Measurements from ENCODE around the gene SERPINA1.

DNA sequence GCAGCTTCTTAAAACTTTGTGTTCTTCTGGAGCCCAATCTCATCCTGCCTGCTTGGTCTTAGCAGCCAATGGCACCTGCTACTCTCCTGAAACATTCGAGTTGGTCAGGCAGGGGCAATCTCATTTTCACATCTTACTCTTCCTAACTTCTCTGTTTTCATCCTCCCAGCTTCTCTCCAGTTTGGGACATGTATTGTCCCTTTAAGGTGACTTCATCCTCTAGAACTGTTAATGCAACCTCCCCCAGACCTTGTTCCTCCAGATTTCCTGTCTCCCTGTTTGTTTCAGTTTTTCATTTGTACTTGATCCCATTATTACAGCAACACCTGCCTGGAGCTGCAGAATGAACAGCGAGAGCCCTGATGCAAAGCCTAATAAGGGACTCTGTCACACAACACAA lies 32.9 kb upstream of the SERPINA1 start:
- TF ChIP-seq CTCF (IDR thresholded peaks at IDR 0.05) (no peak), POLR2A (IDR thresholded peaks at IDR 0.05) (no peak)

Data from Peyer's patch (tissue), 4 donors.